ENCODE data around the gene EML6.
"Not testable (repeated sequence)": the region's sequence is repeated elsewhere in the genome, so short reads cannot be mapped to it uniquely, and the experiment has no call there.

The EML6 gene

GRCh38 chr2:54841500-54841899 is 118.0 kb downstream of the EML6 start:
- H3K4me3 Mint-ChIP-seq; H3K9me3 Mint-ChIP-seq; ATAC-seq (replicated peaks); H3K27me3 Mint-ChIP-seq; H3K27ac Mint-ChIP-seq; H3K36me3 Mint-ChIP-seq; DNase-seq: not testable (repeated sequence)
- H3K4me1 Mint-ChIP-seq: peaks cover 5 to 17% of the 10 kb centered on the region in 2 donors

- ATAC-seq (replicated peaks) (peak; percentile 73 to 78), DNase-seq (no peak)
- Mint-ChIP-seq H3K9me3 (no peaks in the 10 kb centered on the region), H3K36me3 (no peaks in the 10 kb centered on the region), H3K27me3 (no peaks in the 10 kb centered on the region), H3K4me3 (no peak overlapping the region), H3K27ac (peak overlapping the region; percentile 21), H3K4me1 (peaks cover 3 to 12% of the 10 kb centered on the region in 2 donors)
Measured at GRCh38 chr2:54845094-54845493, 121.6 kb downstream of the EML6 start.

GRCh38 chr2:54845514-54845913 is 122.1 kb downstream of the EML6 start:
- H3K9me3 Mint-ChIP-seq: no peaks in the 10 kb centered on the region
- no peak overlapping the region for H3K27ac Mint-ChIP-seq
- H3K27me3 Mint-ChIP-seq: no peaks in the 10 kb centered on the region
- ATAC-seq (replicated peaks) (peak; percentile 79 to 94), DNase-seq (no peak)
- no peaks in the 10 kb centered on the region for H3K36me3 Mint-ChIP-seq
- no peak overlapping the region for H3K4me3 Mint-ChIP-seq
- H3K4me1 Mint-ChIP-seq: peaks cover 3 to 12% of the 10 kb centered on the region in 2 donors

GRCh38 chr2:54850171-54851122 is 127.0 kb downstream of the EML6 start:
- Mint-ChIP-seq H3K36me3 (no peaks in the 10 kb centered on the region), H3K9me3 (no peaks in the 10 kb centered on the region), H3K4me3 (no peak overlapping the region), H3K27ac (no peak overlapping the region), H3K4me1 (peaks cover 0 to 5% of the 10 kb centered on the region in 2 donors), H3K27me3 (no peaks in the 10 kb centered on the region)
- DNase-seq (no peak), ATAC-seq (replicated peaks) (no peak)

GRCh38 chr2:54853616-54854310 is 130.3 kb downstream of the EML6 start:
- Mint-ChIP-seq H3K27ac (no peak overlapping the region), H3K27me3 (no peaks in the 10 kb centered on the region), H3K36me3 (no peaks in the 10 kb centered on the region), H3K4me3 (no peak overlapping the region), H3K9me3 (no peaks in the 10 kb centered on the region), H3K4me1 (no peaks in the 10 kb centered on the region)
- DNase-seq: no peak
- no peak for ATAC-seq (replicated peaks)

- Mint-ChIP-seq H3K4me3 (no peak overlapping the region), H3K9me3 (no peaks in the 10 kb centered on the region), H3K27me3 (no peaks in the 10 kb centered on the region), H3K27ac (no peak overlapping the region), H3K36me3 (no peaks in the 10 kb centered on the region), H3K4me1 (no peaks in the 10 kb centered on the region)
- ATAC-seq (replicated peaks): no peak
- no peak for DNase-seq
Measured at GRCh38 chr2:54855434-54855833, 132.0 kb downstream of the EML6 start.

- H3K27me3 Mint-ChIP-seq: no peaks in the 10 kb centered on the region
- no peaks in the 10 kb centered on the region for H3K36me3 Mint-ChIP-seq
- no peak for ATAC-seq (replicated peaks)
- H3K4me3 Mint-ChIP-seq: no peak overlapping the region
- no peak for DNase-seq
- H3K27ac Mint-ChIP-seq: no peak overlapping the region
- H3K4me1 Mint-ChIP-seq: no peaks in the 10 kb centered on the region
- no peaks in the 10 kb centered on the region for H3K9me3 Mint-ChIP-seq
Measured at GRCh38 chr2:54858021-54858681, 134.7 kb downstream of the EML6 start.

- H3K27ac Mint-ChIP-seq: no peak overlapping the region
- H3K9me3 Mint-ChIP-seq: no peaks in the 10 kb centered on the region
- no peak overlapping the region for H3K4me3 Mint-ChIP-seq
- H3K27me3 Mint-ChIP-seq: no peaks in the 10 kb centered on the region
- no peaks in the 10 kb centered on the region for H3K36me3 Mint-ChIP-seq
- ATAC-seq (replicated peaks) (no peak), DNase-seq (no peak)
- H3K4me1 Mint-ChIP-seq: no peaks in the 10 kb centered on the region
Measured at GRCh38 chr2:54859416-54859815, 136.0 kb downstream of the EML6 start.

GRCh38 chr2:54859997-54860701 is 136.7 kb downstream of the EML6 start:
- H3K27me3 Mint-ChIP-seq: no peaks in the 10 kb centered on the region

GRCh38 chr2:54862229-54862628 is 138.8 kb downstream of the EML6 start:
- no peaks in the 10 kb centered on the region for H3K27me3 Mint-ChIP-seq
- ATAC-seq (replicated peaks): no peak
- H3K9me3 Mint-ChIP-seq: no peaks in the 10 kb centered on the region
- H3K27ac Mint-ChIP-seq: no peak overlapping the region
- H3K4me3 Mint-ChIP-seq: no peak overlapping the region
- H3K36me3 Mint-ChIP-seq: no peaks in the 10 kb centered on the region
- DNase-seq: no peak
- peaks cover 6 to 7% of the 10 kb centered on the region in 2 donors for H3K4me1 Mint-ChIP-seq

More at GRCh38 chr2:54859997-54860701, 136.7 kb downstream of the EML6 start:
- no peak for DNase-seq
- Mint-ChIP-seq H3K4me3 (no peak overlapping the region), H3K36me3 (no peaks in the 10 kb centered on the region), H3K9me3 (no peaks in the 10 kb centered on the region), H3K27ac (no peak overlapping the region), H3K4me1 (no peaks in the 10 kb centered on the region)
- no peak for ATAC-seq (replicated peaks)

GRCh38 chr2:54862742-54863141 is 139.3 kb downstream of the EML6 start:
- ATAC-seq (replicated peaks) (no peak), DNase-seq (no peak)
- no peak overlapping the region for H3K27ac Mint-ChIP-seq
- no peaks in the 10 kb centered on the region for H3K36me3 Mint-ChIP-seq
- no peaks in the 10 kb centered on the region for H3K27me3 Mint-ChIP-seq
- no peaks in the 10 kb centered on the region for H3K9me3 Mint-ChIP-seq
- H3K4me3 Mint-ChIP-seq: no peak overlapping the region
- peaks cover 11 to 12% of the 10 kb centered on the region in 2 donors for H3K4me1 Mint-ChIP-seq

- Mint-ChIP-seq H3K27ac (no peak overlapping the region), H3K27me3 (no peaks in the 10 kb centered on the region), H3K4me1 (peaks cover 12 to 15% of the 10 kb centered on the region in 2 donors), H3K36me3 (no peaks in the 10 kb centered on the region), H3K4me3 (no peak overlapping the region), H3K9me3 (no peaks in the 10 kb centered on the region)
- ATAC-seq (replicated peaks) (no peak), DNase-seq (no peak)
Measured at GRCh38 chr2:54863660-54864059, 140.2 kb downstream of the EML6 start.

GRCh38 chr2:54864096-54864495 is 140.6 kb downstream of the EML6 start:
- Mint-ChIP-seq H3K9me3 (no peaks in the 10 kb centered on the region), H3K4me3 (no peak overlapping the region), H3K27me3 (no peaks in the 10 kb centered on the region), H3K36me3 (no peaks in the 10 kb centered on the region), H3K27ac (no peak overlapping the region), H3K4me1 (peaks cover 12 to 15% of the 10 kb centered on the region in 2 donors)
- ATAC-seq (replicated peaks) (no peak), DNase-seq (no peak)

GRCh38 chr2:54864727-54865126 is 141.3 kb downstream of the EML6 start:
- no peaks in the 10 kb centered on the region for H3K36me3 Mint-ChIP-seq

More at GRCh38 chr2:54864727-54865126, 141.3 kb downstream of the EML6 start:
- H3K9me3 Mint-ChIP-seq: no peaks in the 10 kb centered on the region
- peaks cover 12 to 15% of the 10 kb centered on the region in 2 donors for H3K4me1 Mint-ChIP-seq
- DNase-seq (no peak), ATAC-seq (replicated peaks) (no peak)
- H3K4me3 Mint-ChIP-seq: no peak overlapping the region
- no peaks in the 10 kb centered on the region for H3K27me3 Mint-ChIP-seq
- H3K27ac Mint-ChIP-seq: no peak overlapping the region

All from stimulated activated naive B cell treated with anti-CD40 and anti-IgM and Interleukin-4, amounts not matched to agents 10 μg/mL and 1 μg/mL and 100 μg/mL, for 72 hours (primary cell).